ENCODE measurements around the gene SMARCD1.

The SMARCD1 gene

GRCh38 chr12:50149311-50149710, 64.2 kb downstream of the SMARCD1 start:
- DNase-seq, result no peak

Measured in NCI-H1092 treated with DMSO at 0.1 percent for 48 hours (cell line).